HG03460 (cell line): Measurements from ENCODE around the gene G6PC3.

Experiments used
- ATAC-seq: cut with Tn5 transposase; IDR thresholded peaks from one replicate; pipeline ENCODE4 v1.9.1; 2021; ENCODE audit not compliant: unreplicated experiment

The G6PC3 gene

GRCh38 chr17:44121997-44122815 lies 51.7 kb downstream of the G6PC3 start:
- ATAC-seq, result no peak

- peak; percentile 21 for ATAC-seq
Observed at GRCh38 chr17:44122816-44123355, 52.4 kb downstream of the G6PC3 start.

GRCh38 chr17:44123356-44124117 lies 53.0 kb downstream of the G6PC3 start, which contains the start of gene HDAC5:
TSS of gene HDAC5 (minus strand) at chr17:44123641. CDS start at chr17:44117515, 6,126 bp downstream.
- peak; percentile 77 for ATAC-seq

- ATAC-seq, result no peak
Observed at GRCh38 chr17:44124118-44124438, 53.5 kb downstream of the G6PC3 start.
